HG03342 (cell line): ENCODE results near the gene ANKRD33B.
"Not testable (repeated sequence)": the region's sequence is repeated elsewhere in the genome, so short reads cannot be mapped to it uniquely, and the experiment has no call there.

Source experiments
- ATAC-seq: cut with Tn5 transposase; IDR thresholded peaks from one replicate; pipeline ENCODE4 v1.9.1; 2021; ENCODE audit warnings: mild to moderate bottlenecking, moderate library complexity; ENCODE audit not compliant: unreplicated experiment

Gene ANKRD33B

DNA sequence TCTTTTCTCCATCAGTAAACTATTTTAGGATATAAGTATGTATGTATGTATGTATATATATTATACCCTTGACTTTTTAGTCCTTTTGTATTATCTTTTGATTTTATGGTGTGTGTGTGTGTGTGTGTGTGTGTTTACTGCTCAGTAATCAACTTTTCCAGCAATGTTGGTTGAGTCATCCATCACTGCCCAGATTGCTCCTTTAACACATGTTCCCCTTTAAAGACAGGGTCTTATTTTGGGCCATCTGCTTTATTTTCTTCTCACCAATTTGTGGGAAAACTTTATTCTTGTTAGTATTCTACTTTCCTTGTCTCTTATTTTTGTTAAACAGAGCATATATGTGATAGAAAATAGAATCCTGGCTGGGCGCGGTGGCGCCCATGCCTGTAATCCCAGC, 28.1 kb downstream of the ANKRD33B start:
- ATAC-seq = no peak

DNA sequence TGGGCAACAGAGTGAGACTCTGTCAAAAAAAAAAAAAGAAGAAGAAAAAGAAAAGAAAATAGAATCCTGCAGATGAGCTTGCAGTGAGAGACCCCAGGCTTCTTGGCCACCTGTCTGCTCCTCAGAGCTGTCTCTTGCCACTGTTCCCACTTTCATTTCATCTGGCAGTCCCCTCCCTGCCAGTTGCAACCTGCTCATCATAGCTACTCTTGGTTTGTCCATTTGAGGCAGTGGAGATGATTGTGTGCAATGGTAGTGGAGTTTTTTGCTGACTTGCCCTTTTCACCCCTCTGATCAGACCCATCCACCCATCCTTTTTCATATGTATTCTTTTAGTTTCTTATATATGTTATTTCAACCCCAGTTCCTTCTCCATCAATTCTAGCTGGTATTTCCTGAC, 28.7 kb downstream of the ANKRD33B start:
- peak; percentile 52 for ATAC-seq

DNA sequence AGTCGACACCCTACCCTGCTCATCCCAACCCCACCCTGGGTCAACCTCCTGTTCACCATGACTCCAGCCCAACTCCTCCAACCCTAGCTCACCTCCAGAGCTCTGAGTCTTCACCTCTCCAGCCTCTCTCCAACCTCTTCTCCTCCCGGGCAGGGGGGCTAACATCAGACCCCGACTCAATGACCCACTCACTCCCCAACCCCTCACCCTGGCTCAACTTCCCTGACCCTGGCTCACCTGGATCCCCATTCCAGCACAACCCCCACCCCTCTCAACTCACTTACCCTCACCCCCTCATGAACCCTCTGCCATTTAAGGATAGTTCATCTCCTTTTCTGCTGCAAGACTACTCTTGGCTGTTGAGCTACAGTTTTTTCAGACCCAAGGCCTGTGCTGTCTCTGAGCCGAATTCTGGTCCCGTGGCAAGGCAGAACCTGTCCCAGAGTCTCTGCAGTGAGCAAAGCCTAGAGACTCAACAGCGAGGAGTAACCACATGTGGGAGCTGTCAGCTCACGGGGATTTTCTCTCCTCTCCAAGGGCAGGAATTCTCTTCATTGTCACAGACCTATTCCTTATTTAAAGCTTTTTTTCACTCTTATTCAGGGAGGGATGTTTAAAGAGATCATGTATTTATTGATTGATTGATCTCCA, 29.8 kb downstream of the ANKRD33B start:
- ATAC-seq = no peak

DNA sequence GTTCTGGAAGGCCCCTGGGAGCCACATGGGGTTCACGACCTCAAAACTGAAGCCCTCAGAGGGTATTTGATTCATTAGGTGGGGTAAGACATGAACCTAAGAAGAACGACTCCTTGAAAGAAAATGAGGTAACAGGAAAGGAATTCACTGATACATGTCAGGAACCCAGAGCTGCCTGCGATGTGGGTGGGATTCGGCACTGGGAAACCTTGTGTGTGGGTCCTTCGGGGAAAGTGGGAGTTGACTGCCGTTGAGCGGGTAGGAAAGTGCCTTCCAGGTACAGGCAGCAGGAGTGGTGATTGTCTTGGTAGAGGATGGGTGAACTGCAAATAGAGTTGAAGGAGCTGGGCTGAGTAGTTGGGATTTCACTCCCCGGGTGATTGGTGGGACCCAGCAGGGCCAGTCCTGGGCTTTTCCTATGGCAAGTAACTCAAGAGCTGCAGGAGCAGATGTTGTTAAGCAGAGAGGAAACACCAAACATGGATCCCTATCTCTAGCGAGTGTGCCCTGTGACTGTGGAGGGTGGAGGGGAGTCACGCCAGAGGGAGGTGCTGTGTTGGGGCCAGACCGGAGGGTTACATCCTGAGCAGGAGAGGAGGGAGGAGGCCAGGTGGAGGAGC, 30.8 kb downstream of the ANKRD33B start:
- ATAC-seq = no peak

DNA sequence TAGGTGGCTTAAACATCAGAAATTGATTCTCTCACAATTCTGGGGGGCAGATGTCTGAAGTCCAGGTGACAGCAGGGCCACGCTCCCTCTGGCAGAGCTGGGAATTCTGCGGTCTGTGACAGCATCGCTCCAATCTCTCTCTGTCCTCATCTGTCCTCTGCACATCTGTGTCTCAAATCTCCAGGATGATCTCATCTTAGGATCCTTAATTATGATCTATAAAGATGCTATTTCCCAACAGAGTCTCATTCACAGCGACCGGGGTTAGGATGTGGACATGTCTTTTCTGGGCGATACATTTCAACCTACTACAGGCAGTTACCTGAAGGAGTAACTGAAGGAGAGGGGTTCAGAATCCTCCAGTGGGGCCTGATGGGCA, 31.4 kb downstream of the ANKRD33B start:
- no peak for ATAC-seq

DNA sequence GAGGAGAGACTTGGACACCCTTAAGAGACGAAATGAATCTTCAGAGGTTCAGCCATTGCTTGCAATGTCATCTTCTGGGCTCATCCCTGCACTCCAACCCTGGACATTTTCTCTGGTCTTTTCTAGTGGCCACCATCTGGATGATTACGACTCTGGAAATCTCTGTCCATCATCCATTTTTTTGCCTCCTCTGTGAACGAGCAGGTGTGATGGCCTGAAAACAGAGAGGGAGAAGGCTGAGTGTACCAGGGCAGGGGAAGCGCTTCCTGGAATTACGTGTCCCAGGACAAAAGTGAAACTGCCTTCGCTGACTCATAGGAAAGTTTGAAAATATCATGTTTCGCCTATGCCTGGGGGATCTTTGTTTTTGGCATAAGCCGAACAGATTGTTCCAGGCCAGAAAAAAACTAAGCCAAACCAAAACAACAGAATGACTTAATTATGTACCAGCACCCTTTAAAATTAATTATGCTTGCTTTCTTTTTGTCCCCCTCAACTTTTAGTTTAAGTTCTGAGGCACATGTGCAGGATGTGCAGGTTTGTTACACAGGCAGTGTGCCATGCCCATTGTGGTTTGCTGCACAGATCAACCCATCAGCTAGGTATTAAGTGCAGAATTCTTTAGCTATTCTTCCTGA, 31.9 kb downstream of the ANKRD33B start:
- peak; percentile 36 for ATAC-seq

DNA sequence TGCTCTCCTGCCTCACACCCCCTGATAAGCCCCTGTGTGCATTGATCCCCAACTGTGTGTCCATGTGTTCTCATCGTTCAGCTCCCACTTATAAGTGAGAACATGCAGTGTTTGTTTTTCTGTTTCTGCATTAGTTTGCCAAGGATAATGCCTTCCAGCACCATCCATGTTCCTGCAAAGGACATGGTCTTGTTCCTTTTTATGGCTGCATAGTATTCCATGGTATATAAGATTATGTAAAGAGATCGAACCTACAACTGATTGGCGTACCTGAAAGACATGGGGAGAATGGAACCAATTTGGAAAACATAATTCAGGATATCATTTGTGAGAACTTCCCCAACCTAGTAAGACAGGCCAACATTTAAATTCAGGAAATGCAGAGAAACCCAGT, 32.4 kb downstream of the ANKRD33B start:
- ATAC-seq = no peak

DNA sequence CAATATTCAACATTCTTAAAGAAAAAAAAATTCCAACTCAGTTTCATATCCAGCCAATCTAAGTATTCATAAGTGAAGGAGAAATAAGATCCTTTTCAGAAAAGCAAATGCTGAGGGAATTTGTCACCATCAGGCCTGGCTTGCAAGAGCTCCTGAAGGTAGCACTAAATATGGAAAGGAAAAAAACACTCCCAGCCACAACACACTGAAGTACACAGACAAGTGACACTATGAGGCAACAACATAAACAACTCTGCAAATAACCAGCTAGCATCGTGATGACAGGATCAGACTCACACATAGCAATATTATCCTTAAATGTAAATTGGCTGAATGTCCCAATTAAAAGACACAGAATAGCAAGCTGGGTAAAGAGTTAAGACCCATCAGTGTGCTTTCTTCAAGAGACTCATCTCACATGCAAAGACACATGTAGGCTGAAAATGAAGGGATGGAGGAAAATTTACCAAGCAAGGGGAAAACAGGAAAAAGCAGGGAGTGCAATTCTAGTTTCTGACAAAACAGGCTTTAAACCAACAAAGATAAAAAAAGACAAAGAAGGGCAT, 33.1 kb downstream of the ANKRD33B start:
- no peak for ATAC-seq

DNA sequence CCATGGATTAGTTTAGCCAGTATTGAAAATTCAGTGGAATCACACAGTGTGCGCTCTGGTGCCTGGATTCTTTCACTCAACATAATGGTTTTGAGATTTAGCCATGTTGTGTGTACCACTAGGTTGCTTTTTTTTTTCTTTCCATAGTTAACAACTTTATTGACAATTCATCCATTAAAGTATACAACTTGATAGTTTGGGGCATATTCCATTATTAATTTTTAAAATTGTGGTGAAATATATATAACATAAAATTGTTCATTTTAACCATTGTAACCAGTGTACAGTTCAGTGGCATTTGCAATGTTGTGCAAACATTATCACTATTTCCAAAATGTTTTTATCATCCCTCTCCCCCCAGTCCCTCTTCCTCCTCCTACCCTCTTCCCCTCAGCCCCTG, 35.2 kb downstream of the ANKRD33B start:
- ATAC-seq = no peak

DNA sequence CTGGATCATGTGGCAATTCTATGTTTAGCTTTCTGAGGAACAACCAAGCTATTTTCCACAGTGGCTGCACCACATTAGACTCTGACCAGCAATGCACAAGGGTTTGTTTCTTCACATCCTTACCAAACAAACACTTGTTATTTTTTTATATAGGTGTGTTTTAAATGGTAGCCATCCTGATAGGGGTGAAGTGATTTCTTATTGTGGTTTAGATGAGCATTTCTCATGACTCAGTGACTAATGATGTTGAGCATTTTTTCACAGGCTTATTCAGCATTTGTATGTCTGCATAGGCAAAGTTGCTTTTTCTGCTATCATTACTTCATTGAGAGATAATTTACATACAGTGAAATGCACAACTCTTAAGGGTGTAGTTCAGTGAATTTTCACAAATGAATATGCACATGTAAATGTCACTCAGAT, 36.0 kb downstream of the ANKRD33B start:
- ATAC-seq = no peak

DNA sequence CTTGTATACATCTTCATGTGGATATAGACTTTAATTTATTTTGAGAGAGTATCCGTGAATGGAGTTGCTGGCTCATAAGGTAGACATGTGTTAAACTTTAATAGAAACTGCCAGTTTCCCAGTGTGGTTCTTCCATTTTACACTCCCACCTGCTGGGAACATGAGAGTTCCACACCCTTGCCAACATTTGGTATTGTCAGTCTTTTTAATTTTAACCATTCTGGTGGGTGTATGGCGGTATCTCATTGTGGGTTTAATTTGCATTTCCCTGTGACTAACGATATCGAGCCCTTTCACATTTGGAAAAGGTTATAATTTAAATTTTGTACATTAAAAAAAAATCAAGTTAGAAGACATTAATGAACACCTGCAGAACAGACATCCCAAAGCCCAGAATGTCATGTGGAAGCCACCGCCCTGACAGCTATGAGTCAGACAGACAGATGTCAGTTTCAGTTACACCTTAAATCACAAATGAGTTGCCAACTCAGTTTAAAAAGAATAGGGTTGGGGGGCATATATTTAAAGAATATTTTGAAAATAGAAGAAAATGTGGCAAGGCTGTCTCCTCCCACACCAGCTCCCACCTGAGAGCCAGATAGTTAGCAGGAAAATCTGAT, 36.9 kb downstream of the ANKRD33B start:
- ATAC-seq = peak; percentile 82

DNA sequence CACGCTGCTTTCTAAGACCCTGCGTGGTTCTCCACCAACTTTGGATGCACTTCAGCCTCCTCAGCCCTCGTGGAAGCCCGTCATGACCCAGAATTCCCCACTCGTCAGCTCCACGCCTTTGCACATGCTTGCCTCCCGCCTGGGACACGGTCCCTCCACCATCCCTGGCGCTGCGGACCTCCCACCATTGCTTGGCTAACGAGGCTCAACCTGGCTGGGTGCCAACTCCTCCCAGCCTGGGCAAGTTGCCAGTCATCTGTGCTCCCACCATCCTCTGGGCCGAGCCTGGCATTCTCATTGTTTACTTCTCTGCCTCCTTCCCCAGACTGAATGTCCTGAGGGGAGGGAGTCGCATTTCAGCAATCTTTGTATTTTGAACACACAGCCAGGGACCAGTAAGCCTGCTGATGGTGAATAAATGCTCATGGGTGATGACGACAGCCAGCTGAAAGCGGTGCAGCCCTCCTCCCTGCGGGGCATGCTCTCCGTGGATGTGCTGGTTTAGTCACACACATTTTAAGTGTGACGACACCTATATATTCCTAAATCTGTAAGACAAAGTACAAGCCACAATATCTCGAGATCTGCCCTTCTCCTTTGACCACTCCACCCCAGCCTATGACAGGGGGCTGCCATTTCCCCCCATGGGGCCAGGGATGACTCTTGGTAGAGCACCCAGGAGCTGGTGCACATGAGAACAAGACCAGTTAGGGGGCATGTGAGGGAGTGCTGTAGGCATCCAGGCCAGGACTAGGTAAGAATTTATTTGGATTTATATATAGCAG, 37.6 kb downstream of the ANKRD33B start:
- ATAC-seq = peak; percentile 54

DNA sequence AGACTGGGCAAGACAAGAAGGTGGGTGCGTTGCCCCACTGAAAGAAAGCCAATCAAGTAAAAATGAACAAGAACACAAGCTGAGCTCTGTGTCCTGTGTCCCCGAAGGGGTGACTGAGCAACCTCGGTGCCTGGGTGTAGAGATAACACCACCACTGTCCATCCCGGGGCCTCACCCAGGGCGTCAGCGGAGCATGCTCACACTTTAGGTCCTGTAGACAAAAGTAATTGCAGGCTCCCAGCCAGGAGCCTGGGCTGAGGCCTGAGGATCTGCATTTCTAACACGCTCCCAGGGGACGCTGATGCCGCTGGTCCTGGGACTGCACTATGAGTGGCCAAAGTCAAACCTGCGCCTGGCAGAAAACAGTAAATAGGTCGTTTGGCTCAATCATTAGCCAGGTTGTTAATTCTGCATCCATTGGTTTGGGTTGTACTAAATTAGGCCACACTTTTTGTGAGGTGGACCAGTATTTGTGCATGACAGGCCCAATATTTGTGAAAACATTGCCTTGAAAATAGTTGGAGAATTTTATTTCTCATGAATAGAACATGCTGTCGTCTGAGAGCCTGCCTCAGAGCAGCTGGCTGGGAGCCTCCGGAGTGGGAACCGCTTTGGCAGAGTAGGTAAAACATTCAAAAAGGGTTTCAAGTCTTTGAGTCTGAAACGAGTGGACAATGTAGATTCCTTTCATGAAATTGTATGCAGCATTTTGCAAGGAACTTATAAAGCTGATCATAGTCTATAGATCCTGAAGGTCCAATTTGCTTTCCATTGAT, 38.3 kb downstream of the ANKRD33B start:
- no peak for ATAC-seq

DNA sequence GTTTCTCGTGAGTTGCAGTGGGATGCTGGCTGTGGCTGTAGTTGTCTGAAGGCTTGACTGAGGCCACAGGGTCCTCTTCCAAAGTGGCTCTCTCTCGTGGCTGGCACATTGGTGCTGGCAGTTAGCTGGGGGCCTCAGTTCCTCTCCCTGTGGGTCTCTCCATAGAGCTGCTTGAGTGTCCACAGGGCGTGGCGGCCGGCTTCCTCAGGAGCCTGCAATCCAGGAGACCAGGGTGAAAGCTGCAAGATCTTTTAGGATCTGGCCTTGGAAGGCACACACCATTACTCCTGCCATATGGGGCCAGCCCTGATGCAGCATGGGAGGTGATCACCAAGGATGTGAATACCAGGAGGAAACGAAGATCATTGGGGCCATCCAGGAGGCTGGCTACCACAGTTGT, 41.1 kb downstream of the ANKRD33B start:
- no peak for ATAC-seq

DNA sequence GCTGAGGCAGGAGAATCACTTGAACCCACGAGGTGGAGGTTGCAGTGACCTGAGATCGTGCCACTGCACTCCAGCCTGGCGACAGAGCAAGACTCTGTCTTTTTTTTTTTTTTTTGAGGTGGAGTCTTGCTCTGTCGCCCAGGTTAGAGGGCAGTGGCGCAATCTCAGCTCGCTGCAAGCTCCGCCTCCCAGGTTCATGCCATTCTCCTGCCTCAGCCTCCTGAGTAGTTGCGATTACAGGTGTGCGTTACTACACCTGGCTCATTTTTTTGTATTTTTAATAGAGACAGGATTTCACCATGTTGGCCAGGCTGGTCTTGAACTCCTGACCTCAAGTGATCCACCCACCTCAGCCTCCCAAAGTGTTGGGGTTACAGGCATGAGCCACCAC, 42.8 kb downstream of the ANKRD33B start:
- not testable (repeated sequence) for ATAC-seq

DNA sequence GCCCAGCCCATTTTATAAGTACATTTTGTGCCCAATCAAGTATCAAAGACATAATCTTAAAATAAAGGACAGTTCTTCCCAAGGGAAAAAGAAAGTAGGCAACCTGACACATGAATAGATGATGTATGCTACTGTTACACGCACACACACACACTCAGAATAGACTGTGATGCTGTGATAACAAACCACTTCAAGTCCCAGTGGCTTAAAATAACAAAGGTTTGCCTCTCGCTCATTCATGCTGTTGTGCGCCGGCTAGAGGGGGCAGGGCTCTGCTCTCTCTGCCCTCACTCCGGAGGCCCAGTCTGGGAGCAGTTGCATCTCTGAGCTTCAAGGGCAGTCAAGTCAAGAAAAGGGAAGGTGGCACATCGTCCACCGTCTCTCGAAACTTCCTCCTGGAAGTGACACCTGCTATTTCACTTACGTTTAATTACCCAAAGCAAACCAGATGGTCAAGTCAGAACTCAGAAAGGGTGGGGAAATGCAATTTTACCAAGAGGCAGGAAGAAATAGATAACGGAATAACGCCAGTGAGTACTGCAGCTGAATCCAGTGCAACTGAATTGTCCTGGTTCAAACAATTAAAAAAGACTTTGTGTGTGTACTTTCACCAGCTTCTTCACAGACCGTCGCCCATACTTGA, 43.3 kb downstream of the ANKRD33B start:
- peak; percentile 75 for ATAC-seq

DNA sequence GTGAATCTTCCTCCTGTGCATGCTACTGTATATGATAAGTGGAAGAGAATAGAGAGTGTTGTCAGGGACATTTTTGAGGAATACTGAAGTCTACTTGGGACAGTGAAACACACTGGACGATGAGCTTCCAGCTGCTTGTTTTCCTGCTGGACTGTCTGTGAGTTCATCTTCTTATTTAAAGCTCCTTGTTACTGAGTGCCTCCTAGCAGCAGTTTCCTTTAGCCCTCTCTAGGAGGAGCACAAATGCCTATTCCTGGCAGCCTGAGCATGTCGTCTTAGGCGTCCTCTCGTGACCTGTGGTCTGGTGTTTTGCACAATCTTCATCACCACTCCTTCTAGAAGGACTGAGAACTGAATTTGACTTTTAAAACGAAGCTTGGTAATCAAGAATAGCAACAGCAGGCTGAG, 43.8 kb downstream of the ANKRD33B start:
- peak; percentile 66 for ATAC-seq

DNA sequence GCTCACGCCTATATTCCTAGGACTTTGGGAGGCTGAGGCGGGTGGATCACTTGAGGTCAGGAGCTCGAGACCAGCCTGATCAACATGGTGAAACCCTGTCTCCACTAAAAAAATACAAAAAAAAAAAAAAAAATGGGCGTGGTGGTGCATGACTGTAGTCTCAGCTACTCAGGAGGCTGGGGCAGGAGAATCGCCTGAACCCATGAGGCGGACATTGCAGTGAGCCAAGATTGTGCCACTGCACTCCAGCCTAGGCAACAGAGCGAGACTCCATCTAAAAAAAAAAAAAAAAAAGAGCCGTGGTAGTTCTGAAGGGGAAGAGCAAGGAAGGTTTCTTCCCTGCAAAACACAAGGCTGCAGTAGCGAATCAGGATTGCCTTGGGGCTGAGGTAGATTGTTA, 44.2 kb downstream of the ANKRD33B start:
- ATAC-seq = not testable (repeated sequence)

DNA sequence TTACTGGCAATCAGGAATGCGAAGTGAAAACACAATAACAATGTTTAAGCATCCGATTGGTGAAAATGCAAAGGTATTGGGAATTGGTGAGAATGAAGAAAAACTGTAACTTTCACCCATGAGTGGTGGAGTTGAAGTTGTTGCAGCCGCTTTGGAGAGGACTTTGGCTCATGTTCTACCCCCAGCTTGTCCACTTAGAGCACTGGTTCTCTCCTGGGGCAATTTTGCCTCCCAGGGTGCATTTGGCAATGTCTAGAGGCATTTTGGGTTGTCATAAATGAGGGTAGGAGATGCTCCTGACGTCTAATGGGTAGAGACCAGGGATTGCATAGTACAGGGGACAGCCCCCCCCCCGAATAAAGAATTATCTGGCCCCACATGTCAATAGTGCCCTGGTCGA, 46.2 kb downstream of the ANKRD33B start:
- ATAC-seq = no peak

DNA sequence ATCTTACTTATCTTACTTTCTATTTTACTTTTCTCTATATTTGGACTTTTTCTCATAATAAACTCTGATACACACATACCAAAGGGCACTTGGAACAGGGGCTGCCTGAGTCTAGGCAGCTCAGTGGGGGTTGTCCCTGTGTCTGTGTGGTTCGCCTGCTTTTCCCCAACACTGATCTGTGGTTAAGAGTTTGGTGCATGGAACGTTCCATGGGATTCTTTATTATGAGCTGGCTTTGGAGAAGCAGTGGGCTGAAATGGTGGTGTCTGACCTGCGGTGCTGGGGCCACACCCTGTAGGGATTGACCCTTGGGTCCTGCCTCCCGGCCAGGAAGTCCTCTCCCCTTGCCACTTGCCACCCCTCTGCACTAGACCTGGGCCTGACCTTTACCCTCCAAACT, 47.4 kb downstream of the ANKRD33B start:
- no peak for ATAC-seq
